NB4 (cell line): ENCODE data around the gene TNRC18.

Experiments used
- POLR2A ChIP-seq: IDR thresholded peaks from 2 replicates; pipeline ENCODE4 v1.6.1; 2011; ENCODE audit warnings: mild to moderate bottlenecking; ENCODE audit not compliant: insufficient read length; ENCODE audit errors: extremely low read depth
- TF ChIP-seq, protein P1 (sequence below): IDR thresholded peaks from one replicate; pipeline ENCODE4 v1.5.1; 2012; ENCODE audit warnings: low read depth, low read length

DNA sequence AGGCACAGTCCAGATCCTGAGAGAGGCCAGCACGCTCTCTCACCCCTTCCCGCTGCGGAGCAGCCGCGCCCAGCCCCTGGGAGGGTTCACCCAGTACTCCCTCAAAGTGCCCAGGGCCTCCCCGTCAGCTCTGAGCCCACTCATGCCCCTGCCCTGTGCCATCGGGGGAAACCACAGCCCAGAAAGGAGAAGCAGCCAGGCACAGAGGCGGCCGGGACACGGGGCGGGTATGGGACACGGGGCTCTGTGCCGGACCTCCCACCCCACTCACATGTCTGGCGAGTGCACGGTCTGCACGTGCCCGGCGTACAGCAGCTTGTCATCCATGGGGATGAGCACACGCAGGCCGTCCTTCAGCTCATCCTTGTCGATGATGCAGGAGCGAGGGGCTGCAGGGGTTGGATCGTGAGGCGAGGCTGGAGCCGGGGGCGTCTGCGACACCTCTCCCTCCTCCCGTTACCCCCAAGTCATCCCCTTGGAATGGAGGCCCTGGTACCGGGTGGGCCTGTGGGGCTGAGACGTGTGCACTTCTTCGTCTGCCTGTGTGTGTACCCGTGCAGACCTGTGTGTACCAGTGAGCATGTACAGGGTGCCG, 102.7 kb downstream of the TNRC18 start:
- TF ChIP-seq POLR2A: no peak
- TF ChIP-seq, protein P1, sequence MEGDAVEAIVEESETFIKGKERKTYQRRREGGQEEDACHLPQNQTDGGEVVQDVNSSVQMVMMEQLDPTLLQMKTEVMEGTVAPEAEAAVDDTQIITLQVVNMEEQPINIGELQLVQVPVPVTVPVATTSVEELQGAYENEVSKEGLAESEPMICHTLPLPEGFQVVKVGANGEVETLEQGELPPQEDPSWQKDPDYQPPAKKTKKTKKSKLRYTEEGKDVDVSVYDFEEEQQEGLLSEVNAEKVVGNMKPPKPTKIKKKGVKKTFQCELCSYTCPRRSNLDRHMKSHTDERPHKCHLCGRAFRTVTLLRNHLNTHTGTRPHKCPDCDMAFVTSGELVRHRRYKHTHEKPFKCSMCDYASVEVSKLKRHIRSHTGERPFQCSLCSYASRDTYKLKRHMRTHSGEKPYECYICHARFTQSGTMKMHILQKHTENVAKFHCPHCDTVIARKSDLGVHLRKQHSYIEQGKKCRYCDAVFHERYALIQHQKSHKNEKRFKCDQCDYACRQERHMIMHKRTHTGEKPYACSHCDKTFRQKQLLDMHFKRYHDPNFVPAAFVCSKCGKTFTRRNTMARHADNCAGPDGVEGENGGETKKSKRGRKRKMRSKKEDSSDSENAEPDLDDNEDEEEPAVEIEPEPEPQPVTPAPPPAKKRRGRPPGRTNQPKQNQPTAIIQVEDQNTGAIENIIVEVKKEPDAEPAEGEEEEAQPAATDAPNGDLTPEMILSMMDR: no peak
